Thymus (tissue), 11 donors: ENCODE data around the gene PAPOLA. TPM values are rescaled to one million over a fixed set of nuclear protein-coding genes. Genes with fewer than 3 reads are reported as not detected.

ENCODE experiments used
- DNase-seq, 9 donors: peaks; one replicate each; pipeline ENCODE4 v3.0.0-alpha.2; 2013; ENCODE audit warnings: low spot score in 9 of 9, low read depth in 6 of 9, missing footprints in 1 of 9
- H3K27ac ChIP-seq, 2 donors: one replicate each; pipeline ENCODE4 v1.5.1; 2013; ENCODE audit warnings: control low read depth in 1 of 2, low read depth in 1 of 2, low read length in 1 of 2, mild to moderate bottlenecking in 1 of 2, moderate library complexity in 1 of 2
- H3K27me3 ChIP-seq, 2 donors: one replicate each; pipeline ENCODE4 v1.5.1; 2013; ENCODE audit warnings: low read length in 1 of 2; ENCODE audit not compliant: control insufficient read depth in 2 of 2, insufficient read depth in 1 of 2
- H3K36me3 ChIP-seq, 2 donors: one replicate each; pipeline ENCODE4 v1.5.1; 2013; ENCODE audit warnings: low read length in 1 of 2, mild to moderate bottlenecking in 1 of 2, moderate library complexity in 1 of 2; ENCODE audit not compliant: control insufficient read depth in 2 of 2, insufficient read depth in 2 of 2
- H3K4me1 ChIP-seq, 2 donors: one replicate each; pipeline ENCODE4 v1.5.1; 2013; ENCODE audit warnings: low read length in 2 of 2; ENCODE audit not compliant: control insufficient read depth in 2 of 2, insufficient read depth in 2 of 2
- H3K4me3 ChIP-seq, 2 donors: one replicate each; pipeline ENCODE4 v1.5.1; 2013; ENCODE audit warnings: low read length in 2 of 2, control low read depth in 1 of 2, mild to moderate bottlenecking in 1 of 2
- H3K9me3 ChIP-seq, 2 donors: one replicate each; pipeline ENCODE4 v1.5.1; 2013; ENCODE audit warnings: low read length in 1 of 2, mild to moderate bottlenecking in 1 of 2; ENCODE audit not compliant: control insufficient read depth in 2 of 2, insufficient read depth in 1 of 2
- WGBS: extraction: QIAGEN DNeasy Blood & Tissue Kit; methylation state at CpG from one replicate; pipeline ENCODE4 v1.1.7; 2013; 5-methylcytosine and 5-hydroxymethylcytosine counted together
- polyA plus RNA-seq: library from polyadenylated mRNA; stranded (reverse); fragments of 200-250 nt; gene quantifications from one replicate; pipeline ENCODE4 v1.2.3, GENCODE V29; 2013
- total RNA-seq: library from RNA; stranded (reverse); fragments of 120-200 nt; gene quantifications from one replicate; pipeline ENCODE4 v1.2.4, GENCODE V29; 2013
- donor health status: healthy.

PAPOLA gene
- total and polyA plus RNA-seq, 2 donors, result 99.9 to 108 TPM

- Histone ChIP-seq H3K4me3 (no peak overlapping the region), H3K36me3 (peaks cover 16 to 31% of the 10 kb centered on the region in 2 donors), H3K9me3 (no peaks in the 10 kb centered on the region), H3K27ac (no peak overlapping the region), H3K27me3 (no peaks in the 10 kb centered on the region), H3K4me1 (no peaks in the 10 kb centered on the region)
- no peak for DNase-seq
- WGBS, result 98% methylated on average over 4 of the region's 4 CpGs
These were observed 17.8 kb downstream of the PAPOLA start for GRCh38 chr14:96519970-96520369.

- WGBS, result 98% methylated on average over 5 of the region's 5 CpGs
- peaks cover 28 to 61% of the 10 kb centered on the region in 2 donors for H3K36me3 ChIP-seq
These were observed 23.3 kb downstream of the PAPOLA start for GRCh38 chr14:96525452-96525851.

GRCh38 chr14:96532632-96533031 is 30.4 kb downstream of the PAPOLA start:
- peaks cover 16 to 42% of the 10 kb centered on the region in 2 donors for H3K36me3 ChIP-seq

More at GRCh38 chr14:96525452-96525851, 23.3 kb downstream of the PAPOLA start:
- Histone ChIP-seq H3K4me1 (no peaks in the 10 kb centered on the region), H3K9me3 (no peaks in the 10 kb centered on the region), H3K27me3 (no peaks in the 10 kb centered on the region), H3K4me3 (no peak overlapping the region), H3K27ac (no peak overlapping the region)
- DNase-seq, result no peak

GRCh38 chr14:96536807-96537206 is 34.6 kb downstream of the PAPOLA start:
- H3K4me3 ChIP-seq, result no peak overlapping the region
- H3K9me3 ChIP-seq, result no peaks in the 10 kb centered on the region
- H3K27me3 ChIP-seq, result no peaks in the 10 kb centered on the region
- H3K27ac ChIP-seq, result no peak overlapping the region
- peaks cover 6 to 32% of the 10 kb centered on the region in 2 donors for H3K36me3 ChIP-seq
- DNase-seq, result no peak
- no peaks in the 10 kb centered on the region for H3K4me1 ChIP-seq
- WGBS, result 99% methylated on average over 1 of the region's 1 CpG

More at GRCh38 chr14:96532632-96533031, 30.4 kb downstream of the PAPOLA start:
- no peaks in the 10 kb centered on the region for H3K27me3 ChIP-seq
- no peak for DNase-seq
- H3K27ac ChIP-seq, result no peak overlapping the region
- no peaks in the 10 kb centered on the region for H3K9me3 ChIP-seq
- H3K4me1 ChIP-seq, result no peaks in the 10 kb centered on the region
- H3K4me3 ChIP-seq, result no peak overlapping the region

GRCh38 chr14:96538097-96538989 is 36.2 kb downstream of the PAPOLA start:
- Histone ChIP-seq H3K9me3 (no peaks in the 10 kb centered on the region), H3K4me3 (no peak overlapping the region), H3K27ac (no peak overlapping the region), H3K27me3 (no peaks in the 10 kb centered on the region), H3K36me3 (peaks cover 3 to 28% of the 10 kb centered on the region in 2 donors), H3K4me1 (no peaks in the 10 kb centered on the region)
- no peak for DNase-seq
- WGBS, result 95% methylated on average over 3 of the region's 3 CpGs

- WGBS, result 98% methylated on average over 1 of the region's 1 CpG
- no peaks in the 10 kb centered on the region for H3K4me1 ChIP-seq
- H3K4me3 ChIP-seq, result no peak overlapping the region
- no peaks in the 10 kb centered on the region for H3K9me3 ChIP-seq
- no peak overlapping the region for H3K27ac ChIP-seq
- H3K27me3 ChIP-seq, result no peaks in the 10 kb centered on the region
- DNase-seq, result no peak
- peaks cover 3 to 30% of the 10 kb centered on the region in 2 donors for H3K36me3 ChIP-seq
These were observed 36.8 kb downstream of the PAPOLA start for GRCh38 chr14:96538990-96539317.

- 95% methylated on average over 3 of the region's 3 CpGs for WGBS
- Histone ChIP-seq H3K4me3 (no peak overlapping the region), H3K9me3 (no peaks in the 10 kb centered on the region), H3K27ac (no peak overlapping the region), H3K27me3 (no peaks in the 10 kb centered on the region), H3K36me3 (peaks cover 32 to 70% of the 10 kb centered on the region in 2 donors), H3K4me1 (no peaks in the 10 kb centered on the region)
- DNase-seq, result no peak
These were observed 52.2 kb downstream of the PAPOLA start for GRCh38 chr14:96554315-96554910.

GRCh38 chr14:96559571-96559970 is 57.4 kb downstream of the PAPOLA start:
- no peaks in the 10 kb centered on the region for H3K9me3 ChIP-seq
- H3K36me3 ChIP-seq, result peaks cover 13 to 51% of the 10 kb centered on the region in 2 donors
- no peaks in the 10 kb centered on the region for H3K27me3 ChIP-seq
- no peak overlapping the region for H3K27ac ChIP-seq
- no peak for DNase-seq
- 54% methylated on average over 1 of the region's 1 CpG for WGBS
- H3K4me1 ChIP-seq, result no peaks in the 10 kb centered on the region
- no peak overlapping the region for H3K4me3 ChIP-seq

GRCh38 chr14:96564389-96564788 is 62.2 kb downstream of the PAPOLA start:
- Histone ChIP-seq H3K36me3 (peaks cover 3 to 30% of the 10 kb centered on the region in 2 donors), H3K4me3 (no peak overlapping the region), H3K27me3 (no peaks in the 10 kb centered on the region), H3K4me1 (no peaks in the 10 kb centered on the region), H3K9me3 (no peaks in the 10 kb centered on the region), H3K27ac (no peak overlapping the region)
- 97% methylated on average over 1 of the region's 1 CpG for WGBS
- DNase-seq, result no peak
